GM18498 (cell line): ENCODE data around the gene VSIG1.

Experiments used
- ATAC-seq: cut with Tn5 transposase; IDR thresholded peaks from one replicate; pipeline ENCODE4 v1.9.1; 2021; ENCODE audit warnings: mild to moderate bottlenecking, moderate library complexity; ENCODE audit not compliant: unreplicated experiment

The VSIG1 gene

DNA sequence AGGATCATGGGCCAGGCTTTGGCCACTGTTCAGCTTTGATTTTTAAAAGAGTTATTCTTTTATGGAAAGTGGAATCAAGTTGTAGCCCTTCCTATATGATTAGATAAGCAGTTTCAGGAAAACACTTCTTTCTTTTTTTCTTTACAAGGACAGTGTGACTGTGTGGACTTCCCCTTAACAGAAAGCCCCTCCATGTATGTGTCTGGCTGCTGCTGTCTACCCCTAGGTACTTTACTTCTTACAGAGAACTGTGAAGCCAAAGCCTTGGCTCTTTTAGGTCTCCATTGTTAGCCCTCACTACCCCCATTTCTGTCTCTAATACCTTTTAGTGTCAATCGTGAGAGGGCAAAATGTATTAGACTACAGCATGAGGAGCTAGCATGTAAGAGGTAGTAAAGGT lies 19.1 kb downstream of the VSIG1 start:
- ATAC-seq, result no peak

- ATAC-seq, result peak; percentile 62
These were observed 19.7 kb downstream of the VSIG1 start for GRCh38 chrX:108064613-108065012.

DNA sequence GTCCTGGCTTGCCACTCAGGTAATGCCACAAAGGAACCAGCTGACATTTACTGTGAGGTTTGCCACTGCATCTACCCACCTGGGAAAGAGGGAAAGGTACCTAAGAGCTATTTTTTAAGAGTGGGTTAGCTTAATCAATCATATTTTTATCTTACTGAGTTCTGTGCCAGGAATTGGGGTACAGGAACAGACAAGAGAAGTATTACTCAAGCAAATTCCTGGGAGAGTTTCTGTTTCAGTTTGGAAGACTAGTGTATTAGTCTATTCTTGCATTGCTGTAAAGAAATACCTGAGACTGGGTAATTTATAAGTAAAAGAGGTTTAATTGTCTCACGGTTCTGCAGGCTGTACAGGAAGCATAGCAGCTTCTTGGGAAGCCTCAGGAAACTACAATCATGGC lies 23.3 kb downstream of the VSIG1 start:
- no peak for ATAC-seq

DNA sequence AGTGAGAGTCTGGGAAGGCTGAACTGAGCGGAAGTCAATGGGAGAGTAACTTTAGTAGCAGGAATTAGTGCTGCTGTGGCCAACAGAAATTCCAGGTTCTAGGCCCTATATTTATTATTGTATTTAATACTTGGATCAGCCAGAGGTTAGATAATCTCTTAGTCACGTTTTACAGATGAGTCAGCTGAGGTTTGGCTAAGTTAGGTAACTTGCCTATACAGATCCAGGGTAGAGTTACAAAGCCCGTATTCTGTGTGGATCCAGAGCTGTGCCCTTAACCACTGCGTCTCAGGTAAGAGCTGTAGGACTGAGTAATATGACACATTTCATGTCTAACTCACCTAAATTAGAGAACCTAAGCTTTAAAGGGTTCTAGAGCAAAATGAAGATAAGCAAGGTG lies 26.0 kb downstream of the VSIG1 start:
- no peak for ATAC-seq

GRCh38 chrX:108071578-108071977 lies 26.7 kb downstream of the VSIG1 start:
- no peak for ATAC-seq

DNA sequence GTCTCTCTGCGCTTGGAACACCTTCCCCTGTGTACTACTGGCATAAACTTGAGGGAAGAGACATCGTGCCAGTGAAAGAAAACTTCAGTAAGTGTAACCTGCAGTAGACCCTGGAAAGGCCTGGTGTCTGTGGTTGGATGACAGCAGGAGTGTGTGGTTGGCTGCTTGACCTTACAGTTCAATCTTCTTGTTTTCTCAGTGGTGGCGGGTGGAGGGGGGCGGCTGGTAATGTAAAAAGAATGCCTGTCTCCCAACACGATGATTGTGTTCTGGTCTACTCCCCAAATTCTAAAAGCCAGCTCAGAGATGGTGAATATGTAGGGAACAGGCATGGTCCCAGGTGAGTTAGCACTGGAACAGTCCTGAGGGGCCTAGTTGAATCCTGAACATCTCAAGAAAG lies 27.9 kb downstream of the VSIG1 start:
- no peak for ATAC-seq

DNA sequence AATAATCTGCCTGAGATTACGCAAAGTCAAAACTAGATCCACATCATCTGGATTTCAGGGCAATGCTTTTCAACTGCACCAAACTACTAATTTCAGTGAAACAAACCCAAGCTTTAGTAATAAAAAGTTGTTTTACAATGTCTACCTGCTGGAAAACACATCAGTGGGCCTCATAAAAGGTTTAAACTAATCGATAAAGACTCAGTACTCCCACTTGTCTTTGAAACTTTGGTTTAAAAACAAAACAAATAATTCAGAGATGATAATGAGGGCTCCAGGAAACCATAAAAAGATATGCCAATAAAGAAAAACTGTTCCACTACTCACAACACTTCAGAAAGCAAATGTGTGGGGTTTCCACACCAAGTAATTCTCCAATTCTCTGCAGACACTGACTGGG lies 36.2 kb downstream of the VSIG1 start:
- no peak for ATAC-seq

GRCh38 chrX:108087792-108088191 lies 42.9 kb downstream of the VSIG1 start:
- no peak for ATAC-seq

DNA sequence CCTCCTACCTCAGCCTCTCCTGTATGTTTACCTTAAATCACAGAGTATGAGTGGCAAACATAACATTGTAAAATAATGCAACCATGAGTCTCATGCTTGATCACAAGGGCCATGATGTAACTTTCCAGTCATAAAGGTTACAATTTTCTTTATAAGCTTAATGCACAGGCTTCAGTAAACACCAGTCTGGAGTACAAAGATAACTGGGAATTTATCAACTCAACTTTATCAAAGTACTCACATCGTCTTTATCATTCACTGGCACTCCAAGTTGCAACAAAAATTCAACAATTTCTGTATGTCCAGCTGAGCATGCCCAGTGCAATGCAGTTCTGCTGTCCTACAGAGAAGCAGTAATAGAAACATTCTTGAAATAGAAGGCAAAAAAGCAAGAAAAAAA lies 43.6 kb downstream of the VSIG1 start:
- ATAC-seq, result no peak

DNA sequence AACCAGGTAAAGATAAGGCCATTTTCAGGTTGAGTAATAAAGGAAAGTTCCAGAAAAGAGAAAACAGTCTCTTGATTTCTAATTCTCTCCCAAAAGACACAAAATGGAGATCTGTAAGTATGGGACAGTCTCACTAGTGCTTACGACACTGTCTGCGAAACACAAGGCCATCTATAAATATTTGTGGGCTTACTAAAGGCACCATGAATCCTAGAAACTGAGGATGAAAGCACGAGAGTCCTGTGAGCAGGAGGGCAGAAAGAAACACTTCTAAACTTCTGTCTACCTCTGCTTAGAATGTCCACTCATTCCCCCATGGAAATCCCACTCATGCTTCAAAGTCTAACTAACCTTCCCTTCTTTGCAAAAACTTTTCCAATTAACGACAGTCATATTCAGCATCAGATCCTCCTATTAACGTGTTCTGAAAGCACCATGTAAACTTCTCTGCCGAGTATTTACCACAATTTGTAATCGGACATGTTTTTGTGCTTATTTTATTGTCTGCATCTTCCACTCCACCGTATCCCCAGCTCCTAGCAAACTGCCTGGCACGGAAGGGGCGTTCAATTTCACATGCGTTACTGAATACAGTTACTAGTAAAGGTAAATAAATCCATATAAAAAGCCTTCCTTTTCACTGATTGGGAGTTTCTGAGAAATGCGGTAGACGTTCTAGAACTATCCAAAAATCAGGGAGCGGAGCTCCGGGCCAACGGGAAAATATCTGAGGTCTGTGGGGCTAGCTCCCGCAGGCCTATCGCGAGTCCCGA lies 45.8 kb downstream of the VSIG1 start:
- peak; percentile 0 for ATAC-seq

GRCh38 chrX:108091264-108091877 lies 46.5 kb downstream of the VSIG1 start, which contains the start of the genes ATG4A and PSMD10:
TSS of gene ATG4A (plus strand) at chrX:108091778. CDS start at chrX:108091827, 49 bp downstream.
TSS of gene PSMD10 (minus strand) at chrX:108091542. CDS start at chrX:108091520, 22 bp downstream.
- peak; percentile 96 for ATAC-seq

GRCh38 chrX:108091878-108092291 lies 47.0 kb downstream of the VSIG1 start:
- peak; percentile 50 for ATAC-seq

DNA sequence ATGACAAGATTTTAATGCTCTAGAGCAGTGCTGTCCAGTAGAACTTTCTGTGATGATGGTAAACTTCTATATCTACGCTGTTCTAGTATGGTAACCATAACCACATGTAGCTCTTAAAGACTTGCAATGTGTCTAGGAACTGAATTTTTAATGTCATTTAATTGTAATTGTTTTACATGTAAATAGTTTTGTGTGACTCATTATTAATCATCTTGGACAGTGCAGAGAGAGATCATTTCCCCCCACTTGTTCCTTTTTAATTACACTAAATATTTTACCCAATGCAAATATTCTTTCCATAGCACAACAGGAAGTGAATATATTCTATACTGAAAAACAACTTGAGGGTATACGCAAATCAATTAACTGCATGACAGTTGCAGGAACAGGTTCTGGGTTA lies 52.5 kb downstream of the VSIG1 start:
- no peak for ATAC-seq

GRCh38 chrX:108105473-108105872 lies 60.6 kb downstream of the VSIG1 start:
- ATAC-seq, result no peak

DNA sequence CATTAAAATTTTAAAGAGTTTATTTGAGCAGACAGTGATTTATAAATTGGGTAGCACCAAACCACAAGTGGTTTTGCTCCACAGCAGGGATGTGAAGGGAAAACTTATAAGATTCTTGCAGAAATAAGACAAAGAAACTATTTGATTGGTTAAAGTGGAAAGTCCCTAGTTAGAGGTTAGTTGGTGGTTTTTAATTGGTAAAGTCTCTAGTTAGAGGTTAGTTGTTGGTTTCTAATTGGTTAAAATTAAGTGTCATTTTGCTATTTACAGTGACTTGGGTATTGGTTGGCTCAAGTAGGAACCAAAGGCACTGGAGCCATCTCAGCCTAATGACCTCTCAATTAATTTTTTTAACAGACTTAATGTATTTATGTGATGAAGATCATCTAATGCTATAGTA lies 69.7 kb downstream of the VSIG1 start:
- ATAC-seq, result no peak

GRCh38 chrX:108117988-108118387 lies 73.1 kb downstream of the VSIG1 start:
- ATAC-seq, result no peak

DNA sequence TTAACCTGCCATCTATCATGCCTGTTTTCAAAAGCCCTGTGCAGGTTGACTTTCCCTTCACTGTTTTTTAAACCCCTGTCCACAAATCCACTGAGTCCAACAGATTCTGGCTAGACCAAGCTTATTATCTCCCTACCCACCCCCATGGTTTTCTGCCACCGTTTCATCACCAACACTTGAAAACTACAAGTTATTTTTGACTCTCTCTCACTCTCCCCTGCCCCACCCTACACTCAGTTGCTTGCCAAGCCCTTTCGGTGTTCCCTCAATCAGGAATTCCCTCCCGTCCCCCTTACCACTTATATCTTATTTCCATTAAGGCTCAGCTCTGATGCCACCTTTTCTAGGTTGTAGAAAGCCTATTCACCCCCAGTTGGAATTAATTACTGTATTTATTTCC lies 76.4 kb downstream of the VSIG1 start:
- no peak for ATAC-seq

DNA sequence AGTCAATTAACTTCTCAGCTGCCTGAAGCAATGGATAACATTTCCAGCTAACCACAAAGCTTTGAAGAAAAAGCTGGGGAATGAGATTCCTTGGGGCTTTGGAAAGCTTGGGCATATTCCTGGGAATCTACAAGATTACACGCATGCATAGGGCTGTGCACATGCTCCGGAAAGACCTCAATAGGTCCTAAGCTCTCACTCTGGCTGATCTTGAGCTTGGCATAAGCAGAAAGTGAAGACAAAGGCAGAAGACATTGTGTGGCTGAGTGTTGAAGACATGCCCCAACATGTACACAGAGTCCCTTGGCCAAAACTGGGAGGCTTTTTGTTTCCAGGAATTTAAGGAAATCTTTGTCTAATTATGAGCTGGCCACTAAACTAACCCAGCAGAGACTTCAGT lies 77.9 kb downstream of the VSIG1 start:
- no peak for ATAC-seq

DNA sequence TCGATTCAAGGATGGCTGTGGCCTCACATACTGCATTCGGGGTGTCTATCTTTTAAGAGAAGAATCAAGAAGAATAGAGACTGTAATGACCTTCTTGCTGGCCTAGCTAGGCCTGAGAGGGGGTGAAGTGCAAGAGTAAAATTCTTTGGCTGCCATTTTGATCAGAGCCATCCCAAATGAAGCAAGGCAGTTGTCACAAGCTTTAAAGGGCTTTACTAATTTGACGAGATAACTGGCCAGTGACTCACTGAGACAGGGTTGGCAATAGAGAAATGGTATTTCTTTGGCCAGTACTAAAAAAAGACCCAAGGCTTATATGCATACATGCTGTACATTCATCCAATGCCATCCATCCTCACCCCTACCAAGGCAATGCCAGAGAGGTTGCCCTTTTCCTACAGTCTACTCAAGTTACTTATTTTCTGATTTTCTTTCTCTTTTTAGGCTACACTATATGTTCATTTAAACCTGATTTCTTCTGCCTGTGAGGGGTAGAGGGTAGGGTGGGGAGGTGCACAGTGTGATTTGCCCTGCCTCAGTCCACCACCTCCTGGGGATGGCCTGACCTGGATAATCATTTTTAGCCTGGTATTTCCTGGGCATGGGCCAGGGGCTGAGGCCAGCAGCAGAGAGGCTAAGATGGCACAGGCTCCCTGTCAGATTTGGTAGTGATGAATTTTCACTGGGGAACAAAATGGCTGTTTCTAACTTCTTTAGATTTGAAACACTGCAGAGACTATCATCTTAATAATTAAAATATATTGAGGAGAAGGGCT lies 78.9 kb downstream of the VSIG1 start:
- no peak for ATAC-seq

DNA sequence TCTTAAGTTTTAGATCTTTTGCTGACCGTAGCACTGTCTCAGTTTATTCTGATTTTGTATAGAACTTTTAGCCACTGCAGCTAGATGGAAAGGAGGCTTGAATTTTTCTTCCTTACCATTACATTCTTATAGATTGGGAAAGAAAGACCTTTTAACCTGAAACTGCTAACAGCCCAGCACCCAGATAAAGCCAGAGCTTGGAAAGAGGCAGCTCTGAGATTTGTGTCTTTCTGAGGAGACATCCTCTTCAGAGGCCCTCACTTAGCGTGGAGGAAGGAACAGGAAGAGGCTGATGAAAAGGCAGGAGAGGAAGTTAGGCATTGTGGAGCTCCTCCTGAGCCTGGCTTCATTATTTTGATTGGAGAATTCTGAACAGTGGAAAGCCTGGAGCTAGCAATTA lies 81.8 kb downstream of the VSIG1 start:
- no peak for ATAC-seq

GRCh38 chrX:108127152-108127551 lies 82.3 kb downstream of the VSIG1 start:
- no peak for ATAC-seq
